ENCODE results near the gene NSG1.

GRCh38 chr4:4419896-4420295, 33.0 kb downstream of the NSG1 start:
- TF ChIP-seq CTCF (IDR thresholded peaks at IDR 0.05) (no peak), EP300 (IDR thresholded peaks at IDR 0.05) (no peak), POLR2A (IDR thresholded peaks at IDR 0.05) (no peak)

Measured in sigmoid colon (tissue), 4 donors.